ENCODE results near the gene RNF186.
"Not testable (repeated sequence)": the region's sequence is repeated elsewhere in the genome, so short reads cannot be mapped to it uniquely, and the experiment has no call there.

RNF186 gene

DNA sequence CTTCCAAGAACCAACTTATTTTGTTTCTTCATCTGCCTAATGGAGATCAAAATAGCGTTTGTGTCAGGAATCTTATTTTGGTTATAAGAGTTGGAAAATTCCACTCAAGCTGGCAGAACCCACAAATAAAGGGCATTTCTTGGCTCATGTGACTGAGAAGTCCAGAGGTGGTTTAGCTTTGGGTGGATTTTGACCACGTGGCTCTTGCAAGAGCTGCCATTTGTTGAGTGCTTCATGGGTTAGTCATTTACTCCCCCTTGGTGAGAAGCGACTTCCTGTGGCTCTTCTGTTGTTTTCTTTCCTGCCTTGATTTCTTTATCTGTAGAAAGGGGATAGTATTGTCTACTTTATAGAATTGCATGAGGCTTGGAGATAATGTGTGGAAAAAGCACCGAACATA lies 9.5 kb upstream of the RNF186 start:
- DNase-seq (ENCODE audit: low read depth), result no peak

DNA sequence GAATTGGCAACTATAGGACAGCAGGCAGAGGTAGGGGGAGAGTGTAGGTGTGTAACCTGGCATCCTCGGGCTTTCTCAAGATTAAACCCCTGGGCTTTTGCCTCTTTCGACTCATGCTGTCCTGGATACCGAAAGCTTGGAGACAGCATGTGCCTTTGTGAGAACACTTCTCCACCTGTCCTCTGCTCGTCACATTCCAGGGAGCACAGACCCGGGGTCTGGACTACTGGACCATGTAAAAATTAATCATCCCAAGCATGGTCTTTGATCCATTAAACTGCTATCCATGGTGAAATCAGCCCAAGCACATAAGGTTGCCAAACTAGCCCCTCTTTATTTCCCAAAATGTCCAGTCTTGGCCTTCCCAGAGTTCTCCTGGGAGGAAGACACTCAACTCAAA lies 9.0 kb upstream of the RNF186 start:
- DNase-seq (ENCODE audit: low read depth), result no peak

DNA sequence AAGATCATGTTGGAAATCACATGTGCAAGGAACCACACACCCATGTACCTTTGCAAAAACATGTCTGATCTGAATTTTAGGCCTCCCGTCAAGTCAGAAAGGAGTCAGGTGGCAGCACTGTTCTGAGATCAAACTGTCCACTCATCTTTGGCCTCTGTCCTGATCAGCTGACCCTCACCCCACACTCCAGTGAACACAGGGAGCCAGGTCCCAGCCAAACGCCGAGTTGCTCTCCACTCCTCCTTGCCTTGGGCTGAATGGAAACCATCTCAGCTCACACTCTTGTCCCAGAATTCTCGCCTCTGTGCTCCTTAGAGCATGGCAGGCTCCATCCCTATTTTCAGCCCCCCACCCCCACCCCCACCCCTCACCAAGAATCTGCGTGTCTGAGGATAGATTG lies 4.6 kb upstream of the RNF186 start:
- no peak for DNase-seq (ENCODE audit: low read depth)

DNA sequence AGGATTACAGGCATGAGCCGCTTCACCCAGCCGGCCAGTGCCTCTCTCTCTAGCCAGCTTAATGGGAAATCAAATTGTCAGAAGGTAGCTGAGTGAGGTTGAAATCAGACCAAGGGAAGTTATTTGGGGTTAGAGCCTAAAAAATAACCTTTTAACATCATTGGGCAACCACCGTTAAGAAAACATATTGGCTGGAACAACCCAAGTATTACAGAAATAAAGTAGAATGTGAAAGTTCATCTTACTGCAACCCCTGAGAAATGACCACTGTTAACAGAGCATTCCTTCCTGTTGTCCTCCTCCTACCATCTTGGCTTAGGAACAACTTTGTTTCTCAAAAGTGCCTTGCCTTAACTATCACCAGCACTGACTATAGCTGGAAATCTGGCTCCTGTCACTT lies 3.2 kb upstream of the RNF186 start:
- no peak for DNase-seq (ENCODE audit: low read depth)

DNA sequence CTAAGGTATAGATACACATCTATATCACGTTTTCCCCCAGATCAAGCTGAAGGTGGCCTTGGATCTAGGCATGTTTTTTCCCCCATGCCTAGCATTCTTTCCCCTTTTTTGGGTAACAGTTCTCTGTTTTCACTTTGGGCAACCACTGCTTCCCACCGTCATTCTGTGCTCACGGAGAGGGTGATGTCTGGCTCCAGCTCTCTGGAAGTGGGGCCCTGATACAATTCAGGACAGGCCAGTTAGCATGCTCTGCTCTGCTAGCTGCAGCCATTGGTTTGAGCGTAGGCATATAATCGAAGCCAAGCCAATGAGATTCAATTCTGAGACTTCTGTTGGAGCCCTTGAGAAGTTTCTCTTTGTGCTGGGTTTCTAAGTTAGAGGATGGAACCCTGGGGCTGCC lies 2.1 kb upstream of the RNF186 start:
- DNase-seq (ENCODE audit: low read depth), result no peak

DNA sequence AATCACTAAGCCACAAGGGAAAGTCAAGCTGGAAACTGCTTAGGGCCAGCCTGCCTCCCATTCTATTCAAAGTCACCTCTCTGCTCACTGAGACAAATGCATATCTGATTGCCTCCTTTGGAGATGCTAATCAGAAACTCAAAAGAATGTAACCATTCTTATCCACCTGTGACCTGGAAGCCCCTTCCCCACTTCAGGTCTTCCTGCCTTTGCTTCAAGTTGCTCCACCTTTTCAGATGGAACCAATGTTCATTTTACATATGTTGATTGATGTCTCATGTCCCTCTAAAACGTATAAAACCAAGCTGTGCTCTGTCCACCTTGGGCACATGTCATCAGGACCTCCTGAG lies 1.6 kb upstream of the RNF186 start:
- DNase-seq (ENCODE audit: low read depth), result not testable (repeated sequence)

DNA sequence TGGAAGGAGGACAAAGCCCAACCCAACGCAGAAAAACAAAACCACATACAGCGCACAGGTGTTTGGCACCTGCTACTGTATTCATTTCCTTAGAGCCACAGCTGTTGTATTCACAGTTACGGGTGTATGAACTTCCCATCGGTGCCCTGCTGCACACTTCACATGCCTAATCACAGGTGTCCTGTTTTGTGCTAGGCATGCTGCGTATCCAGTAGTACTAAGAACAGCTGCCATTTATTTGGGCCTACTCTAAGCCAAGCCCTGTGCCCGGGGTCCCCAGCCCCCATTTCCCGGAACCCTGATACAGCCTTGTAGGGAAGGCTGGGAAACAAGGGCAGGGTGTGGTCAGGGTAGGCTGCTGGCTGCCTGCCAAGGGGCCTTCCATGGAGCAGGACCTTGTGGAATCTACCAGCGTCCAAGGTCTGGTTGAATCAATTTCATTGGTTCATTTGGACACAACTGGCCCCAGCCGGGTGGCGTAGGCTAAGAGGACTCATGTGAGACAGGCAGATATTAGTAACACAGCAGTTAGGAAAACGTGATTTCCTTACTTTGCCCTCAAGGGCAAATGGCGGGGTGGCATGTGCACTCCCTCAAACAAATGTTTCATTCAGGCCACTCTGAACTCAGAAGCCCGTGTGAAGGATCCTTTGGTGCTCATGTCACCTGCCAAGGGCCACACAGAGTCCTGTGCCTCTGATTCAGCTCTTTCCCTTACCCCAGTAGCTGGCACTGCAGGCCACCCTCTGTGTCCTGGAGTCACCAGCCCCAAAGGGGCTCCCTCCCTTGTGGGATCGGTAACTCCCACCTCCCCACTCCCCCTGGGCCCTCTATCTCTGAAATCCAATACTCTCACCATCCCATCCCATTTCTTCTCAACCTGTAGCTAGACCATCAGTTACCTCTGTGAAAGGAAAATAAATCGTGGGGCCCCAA lies 986 bp upstream of the RNF186 start:
- no peak for DNase-seq (ENCODE audit: low read depth)

DNA sequence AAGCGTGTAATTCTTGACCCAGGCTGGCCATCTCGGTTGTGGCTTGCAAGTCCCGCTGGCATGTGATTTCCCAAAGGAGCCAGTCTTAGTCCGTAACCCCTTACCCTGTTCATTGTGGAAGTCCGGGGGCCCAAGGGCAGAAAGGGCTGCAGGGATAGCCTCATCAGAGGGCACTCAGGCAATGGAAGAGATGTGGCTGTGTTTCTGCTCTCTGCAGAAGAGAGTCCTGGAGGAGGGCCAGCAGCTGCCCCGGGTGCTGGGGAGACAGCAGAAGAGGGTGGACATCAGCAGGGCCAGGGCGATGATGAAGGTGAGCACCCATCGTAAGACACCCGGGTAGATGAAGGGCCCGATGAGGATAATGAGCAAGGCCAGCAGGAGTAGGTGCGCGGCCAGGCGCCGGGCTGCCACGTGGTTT lies 830 bp downstream of the RNF186 start:
- no peak for DNase-seq (ENCODE audit: low read depth)

DNA sequence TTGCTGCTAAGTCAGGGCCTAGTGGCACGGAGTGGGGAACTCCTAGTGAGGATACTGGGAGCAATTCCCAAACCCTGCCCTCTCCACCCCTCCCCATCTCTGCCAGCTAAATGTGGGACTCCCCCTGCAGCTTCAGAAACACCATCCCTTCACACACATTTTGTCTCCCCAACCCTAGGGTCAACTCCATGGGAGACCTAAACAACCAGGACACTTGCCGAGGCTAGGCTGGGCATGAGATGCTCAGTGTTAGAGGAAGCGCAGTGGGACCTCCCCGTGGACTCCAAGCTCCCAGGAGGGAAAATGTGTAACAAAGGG lies 1.5 kb downstream of the RNF186 start:
- no peak for DNase-seq (ENCODE audit: low read depth)

DNA sequence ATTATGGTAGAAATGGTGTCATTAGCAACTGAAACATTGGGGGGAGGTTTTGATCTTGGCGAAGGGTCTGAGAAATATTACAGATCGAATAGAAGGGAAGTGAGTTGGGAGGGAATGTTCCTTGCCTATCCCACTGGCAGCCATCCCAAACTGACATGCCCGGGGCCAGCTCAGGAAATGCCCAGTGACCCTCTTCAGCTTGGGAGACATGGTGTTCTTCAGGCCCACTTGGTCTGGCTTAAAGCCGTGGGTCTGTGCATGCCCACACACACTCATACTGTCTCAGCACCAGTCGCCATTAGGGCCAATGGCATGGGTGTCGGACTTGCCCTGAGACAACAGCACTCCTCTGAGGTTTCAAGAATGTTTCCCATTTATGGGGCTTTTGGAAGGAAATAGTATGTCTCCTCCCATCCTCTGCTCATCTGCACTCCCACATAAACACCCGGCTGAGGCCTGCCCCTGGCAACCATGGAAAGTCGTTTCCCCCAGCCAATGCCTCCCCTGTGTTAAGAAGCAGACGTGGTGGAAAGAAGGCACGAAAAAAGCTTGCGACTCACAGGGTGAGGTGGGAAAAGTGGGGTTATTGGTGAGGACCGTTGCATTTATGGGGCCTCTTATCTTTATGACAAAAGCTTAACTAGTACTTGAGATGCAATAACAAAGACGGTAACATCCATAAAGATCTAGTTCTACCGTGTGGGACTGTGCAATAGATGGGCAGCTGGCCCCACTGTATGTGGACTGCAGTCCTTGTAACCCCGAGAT lies 2.0 kb downstream of the RNF186 start:
- DNase-seq (ENCODE audit: low read depth), result no peak

DNA sequence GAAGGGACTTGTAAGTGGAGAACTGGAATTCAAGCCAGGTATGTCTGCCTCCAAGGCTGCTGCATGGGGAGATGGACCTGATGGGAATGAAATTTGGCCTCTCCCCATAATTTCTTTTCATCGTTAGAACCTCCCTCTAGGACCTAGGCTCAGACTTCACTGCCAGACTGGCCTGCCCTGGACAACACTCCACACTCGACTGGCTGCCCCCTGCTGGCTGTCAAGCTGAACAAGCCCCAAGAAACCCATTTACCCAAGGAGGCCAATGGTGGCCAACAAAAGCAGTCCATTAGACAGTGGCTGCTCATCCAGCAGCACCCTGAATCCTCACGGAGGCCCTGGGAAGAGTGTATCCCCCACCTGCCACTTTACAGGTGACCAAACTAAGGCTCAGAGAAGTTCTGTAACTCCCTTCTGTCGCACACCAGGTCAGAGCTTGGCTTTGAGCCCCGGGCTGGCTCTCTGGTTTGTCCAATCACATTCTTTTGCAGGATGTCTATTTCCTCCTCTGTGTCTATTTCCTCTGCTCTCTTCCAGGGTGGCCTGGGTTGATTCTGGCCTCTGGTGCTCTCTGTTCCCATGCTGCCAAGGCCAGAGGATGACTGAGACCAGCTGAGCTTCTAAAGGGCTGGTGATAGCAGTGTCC lies 3.8 kb downstream of the RNF186 start:
- peak; percentile 17 for DNase-seq (ENCODE audit: low read depth)

DNA sequence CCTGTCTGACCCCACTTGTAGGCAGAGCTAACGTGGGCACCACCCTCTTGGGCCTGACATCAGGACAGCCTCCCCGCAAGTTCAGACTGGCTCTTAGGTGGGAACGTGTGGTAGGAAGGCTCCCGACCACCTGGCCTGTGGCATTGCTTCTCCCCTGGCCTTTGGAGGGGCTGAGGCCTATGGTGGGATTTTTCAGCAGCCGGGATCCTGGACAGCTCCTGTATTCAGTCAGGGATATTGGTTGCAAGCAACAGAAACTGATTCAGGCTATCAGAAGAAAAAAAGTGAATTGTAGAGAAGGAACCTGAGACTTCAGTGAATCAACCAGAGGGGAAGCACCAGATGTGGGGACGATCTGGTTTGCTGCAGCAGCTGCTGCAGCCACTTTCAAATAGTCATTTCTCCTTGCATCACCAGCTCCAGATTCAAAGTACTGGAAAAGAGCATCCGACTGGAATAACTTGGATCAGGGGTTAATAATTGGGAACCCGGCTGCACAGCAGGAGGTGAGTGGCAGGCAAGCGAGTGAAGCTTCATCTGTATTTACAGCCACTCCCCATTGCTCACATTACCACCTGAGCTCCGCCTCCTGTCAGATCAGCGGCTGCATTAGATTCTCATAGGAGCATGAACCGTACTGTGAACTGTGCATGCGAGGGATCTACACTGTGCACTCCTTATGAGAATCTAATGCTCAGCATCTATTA lies 5.9 kb downstream of the RNF186 start:
- no peak for DNase-seq (ENCODE audit: low read depth)

DNA sequence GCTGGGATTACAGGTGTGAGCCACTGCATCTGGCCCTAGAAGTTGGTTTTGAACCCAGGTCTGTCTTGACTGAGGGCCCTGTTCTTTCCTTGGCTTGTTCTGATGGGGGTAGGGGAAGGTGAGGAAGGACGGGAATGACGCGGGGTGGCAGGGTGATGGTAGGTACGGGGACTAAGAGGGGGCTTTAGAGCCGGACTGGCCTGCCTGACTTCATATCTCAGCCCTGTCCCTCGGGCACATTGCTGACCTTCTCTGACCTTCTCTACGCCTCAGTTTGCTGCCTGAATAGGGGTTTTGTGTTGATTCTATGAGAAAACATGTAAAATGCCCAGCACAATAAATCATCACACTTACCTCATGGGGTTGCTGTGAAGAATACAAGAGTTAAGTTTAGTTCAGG lies 6.7 kb downstream of the RNF186 start:
- no peak for DNase-seq (ENCODE audit: low read depth)

DNA sequence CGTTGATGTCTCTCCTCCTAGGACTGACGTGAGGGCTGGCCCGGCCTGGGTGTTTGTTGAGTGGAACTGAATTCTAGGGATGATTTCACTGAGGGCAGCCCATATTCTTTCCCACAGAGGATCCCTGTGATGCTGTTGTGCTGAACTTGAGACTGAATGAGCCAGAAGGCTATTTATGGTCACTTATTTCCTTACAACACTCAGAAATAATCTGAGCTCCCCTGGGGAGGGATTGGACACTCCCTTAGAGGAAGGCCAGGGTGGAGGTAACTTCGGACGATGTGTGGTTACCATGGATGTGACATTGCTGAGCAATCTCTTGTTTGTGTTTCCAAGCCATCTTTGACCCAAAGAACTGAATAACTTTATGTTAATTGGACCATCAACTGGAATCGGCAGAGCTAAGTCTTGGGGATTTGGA lies 10.2 kb downstream of the RNF186 start:
- no peak for DNase-seq (ENCODE audit: low read depth)

DNA sequence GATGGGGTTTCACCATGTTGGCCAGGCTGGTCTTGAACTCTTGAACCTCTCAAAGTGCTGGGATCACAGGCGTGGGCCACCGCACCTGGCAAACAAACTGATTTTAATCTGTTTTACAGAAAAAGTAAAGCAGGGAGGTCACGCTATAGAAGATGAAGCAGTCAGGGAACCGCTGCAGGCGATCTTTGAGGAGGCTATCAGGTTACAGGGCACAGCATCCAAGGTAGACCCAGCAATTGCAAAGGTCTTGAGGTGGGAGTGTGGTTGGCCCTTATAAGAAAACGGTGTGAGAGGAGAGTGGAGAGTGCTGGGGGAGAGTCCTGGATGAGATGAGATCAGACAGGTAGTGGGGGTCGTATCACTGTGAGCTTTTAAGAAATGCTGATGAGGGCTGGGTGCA lies 12.8 kb downstream of the RNF186 start:
- DNase-seq (ENCODE audit: low read depth), result no peak

DNA sequence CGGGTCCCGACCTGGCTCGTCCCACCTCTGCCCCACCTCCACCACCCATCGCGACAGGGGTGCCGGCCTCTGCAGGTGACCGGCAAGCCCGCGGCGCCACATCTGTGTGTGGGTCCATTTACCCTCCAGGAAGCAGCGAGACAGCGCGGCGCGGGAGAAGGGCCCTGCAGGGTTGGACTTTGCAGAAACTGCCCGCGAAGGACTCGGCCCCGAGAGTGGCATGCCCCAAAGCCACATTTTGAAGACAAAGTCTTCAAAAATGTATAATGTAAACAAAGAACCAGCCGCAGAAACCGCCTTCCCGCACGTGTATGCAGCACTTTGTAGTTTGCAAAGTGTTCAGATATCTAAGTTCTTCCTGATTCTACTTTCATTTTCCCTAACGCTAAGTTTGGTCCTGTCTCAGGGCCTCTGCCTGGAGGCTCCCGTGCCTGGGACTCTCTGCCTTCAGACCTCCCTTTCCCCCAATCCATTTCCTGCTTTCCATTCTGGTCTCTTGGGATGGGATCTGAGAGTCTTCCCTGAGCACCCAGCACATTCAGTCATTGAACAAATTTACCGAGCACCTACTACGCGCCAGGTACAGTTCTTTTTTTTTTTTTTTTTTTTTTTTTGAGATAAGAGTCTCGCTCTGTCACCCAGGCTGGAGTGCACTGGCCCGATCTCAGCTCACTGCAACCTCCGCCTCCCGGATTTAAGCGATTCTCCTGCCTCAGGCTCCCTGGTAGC lies 14.8 kb downstream of the RNF186 start:
- peak; percentile 3 for DNase-seq (ENCODE audit: low read depth)

DNA sequence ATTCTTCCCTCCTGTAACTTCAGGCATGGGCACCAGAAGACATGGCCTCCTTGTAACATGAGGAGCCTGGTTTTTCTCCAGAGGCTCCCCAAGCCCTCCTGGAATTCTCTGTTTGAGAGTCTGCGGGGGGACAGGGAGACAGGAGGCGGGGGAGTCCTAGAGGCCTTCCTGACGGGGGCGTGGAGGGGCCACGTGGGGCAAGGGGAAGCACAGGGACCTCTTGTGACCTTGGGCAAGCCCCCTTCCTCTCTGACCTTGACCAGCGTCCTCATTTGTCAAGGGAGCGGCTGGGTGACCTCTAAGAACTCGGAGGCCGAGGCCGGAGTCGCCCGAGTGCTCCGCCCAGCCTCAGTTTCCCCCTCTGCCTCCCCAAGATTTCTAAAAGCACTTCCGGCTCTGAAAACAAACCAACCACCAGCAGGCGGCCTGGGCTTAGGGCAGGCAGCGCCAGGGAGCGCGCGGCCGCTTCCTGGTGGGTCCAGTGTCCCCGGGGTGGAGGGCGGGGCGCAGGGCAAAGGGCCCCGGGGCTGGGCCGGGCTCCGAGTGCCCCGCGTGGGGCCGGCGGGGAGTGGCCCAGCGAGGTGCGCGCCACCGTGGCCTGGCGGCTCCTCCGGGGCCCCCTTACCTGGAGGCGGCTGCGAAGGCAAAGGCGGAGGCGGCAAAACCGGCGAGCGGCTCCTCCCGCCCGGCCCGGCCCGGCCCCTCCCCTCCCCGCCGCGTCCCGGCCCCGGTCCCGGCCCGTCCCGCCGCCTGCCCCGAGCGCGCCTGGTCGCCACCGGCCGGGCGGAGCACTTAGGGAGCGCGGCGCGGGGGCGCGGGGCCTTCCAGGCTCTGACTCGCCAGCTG lies 15.6 kb downstream of the RNF186 start, which contains the start of gene TMCO4:
TSS of gene TMCO4 (minus strand) at position 687 of the 846 bp plus-strand sequence. CDS start 19,158 bp downstream, outside the sequence.
- peak; percentile 11 for DNase-seq (ENCODE audit: low read depth)

DNA sequence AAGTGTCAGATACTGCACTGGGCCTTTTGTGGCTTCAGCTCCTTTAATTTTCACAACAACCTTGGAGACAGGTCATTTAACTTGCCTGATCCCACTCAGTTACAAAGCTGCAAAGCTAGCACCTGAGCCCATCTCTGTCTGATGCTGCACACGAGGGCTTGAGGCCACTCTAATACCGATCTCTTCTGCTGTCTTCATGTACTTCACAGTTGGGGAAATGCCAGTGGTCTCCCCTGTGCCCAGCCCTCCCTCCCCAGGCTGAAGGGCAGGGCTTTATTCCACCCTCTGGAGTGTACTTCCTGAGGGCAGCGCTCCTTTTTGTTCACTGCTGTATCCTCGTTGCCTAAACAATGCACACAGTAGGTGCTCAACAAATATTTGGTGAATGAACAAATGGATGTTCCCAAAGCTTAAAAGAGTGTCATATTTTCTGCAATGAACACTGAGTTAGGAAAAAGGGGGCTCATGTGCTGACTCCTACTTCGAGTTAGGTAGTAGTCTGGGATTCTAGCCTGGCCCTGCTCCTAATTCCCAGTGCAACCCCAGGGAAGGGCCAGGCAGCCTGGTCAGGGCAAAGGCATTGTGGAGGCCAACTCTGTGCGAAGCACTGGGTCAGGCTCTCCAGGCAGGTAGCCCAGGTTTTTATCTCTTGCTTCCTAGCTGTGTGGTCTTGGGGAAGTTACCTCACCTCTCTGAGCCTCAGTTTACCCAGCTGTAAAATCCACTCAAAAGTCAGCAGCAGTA lies 16.4 kb downstream of the RNF186 start:
- DNase-seq (ENCODE audit: low read depth), result no peak

DNA sequence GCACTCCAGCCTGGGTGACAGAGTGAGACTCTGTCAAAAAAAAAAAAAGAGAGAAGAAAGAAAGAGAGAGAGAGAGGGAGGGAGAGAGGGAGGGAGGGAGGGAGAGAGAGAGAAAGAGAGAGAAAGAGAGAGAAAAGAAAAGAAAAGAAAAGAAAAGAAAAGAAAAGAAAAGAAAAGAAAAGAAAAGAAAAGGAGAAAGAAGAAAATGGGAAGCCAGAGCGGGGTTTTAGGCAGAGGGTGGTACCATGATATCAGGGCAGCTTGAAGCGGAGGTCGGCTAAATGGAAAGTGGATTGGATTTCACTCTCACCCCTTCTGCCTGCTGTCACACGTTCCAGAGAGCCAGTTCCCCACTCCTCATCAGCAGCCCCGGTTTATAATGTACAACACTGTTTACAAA lies 17.3 kb downstream of the RNF186 start:
- no peak for DNase-seq (ENCODE audit: low read depth)

DNA sequence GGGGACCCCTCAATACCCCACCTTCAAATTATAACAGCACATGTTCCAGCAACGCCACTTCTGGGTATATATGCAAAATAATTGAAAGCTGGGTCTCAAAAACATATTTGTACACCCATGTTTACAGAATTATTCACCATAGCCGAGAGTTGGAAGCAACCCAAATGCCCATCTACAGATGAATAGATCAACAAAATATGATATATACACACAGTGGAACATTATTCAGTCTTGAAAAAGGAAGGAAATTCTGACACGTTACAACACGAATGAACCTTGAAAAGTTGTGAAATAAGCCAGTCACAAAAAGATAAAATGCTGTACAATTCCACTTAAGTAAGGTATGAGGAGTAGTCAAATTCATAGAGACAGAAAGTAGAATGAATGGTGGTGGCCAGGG lies 20.5 kb downstream of the RNF186 start:
- DNase-seq (ENCODE audit: low read depth), result no peak

Measured in T follicular helper cell (primary cell).